Measurements from ENCODE around the gene RPRD1B. TPM values are rescaled to one million over a fixed set of nuclear protein-coding genes. Genes with fewer than 3 reads are reported as not detected.

Gene RPRD1B
- polyA plus RNA-seq, 3 donors = 3.6 to 12.3 (median 4.7) TPM

DNA sequence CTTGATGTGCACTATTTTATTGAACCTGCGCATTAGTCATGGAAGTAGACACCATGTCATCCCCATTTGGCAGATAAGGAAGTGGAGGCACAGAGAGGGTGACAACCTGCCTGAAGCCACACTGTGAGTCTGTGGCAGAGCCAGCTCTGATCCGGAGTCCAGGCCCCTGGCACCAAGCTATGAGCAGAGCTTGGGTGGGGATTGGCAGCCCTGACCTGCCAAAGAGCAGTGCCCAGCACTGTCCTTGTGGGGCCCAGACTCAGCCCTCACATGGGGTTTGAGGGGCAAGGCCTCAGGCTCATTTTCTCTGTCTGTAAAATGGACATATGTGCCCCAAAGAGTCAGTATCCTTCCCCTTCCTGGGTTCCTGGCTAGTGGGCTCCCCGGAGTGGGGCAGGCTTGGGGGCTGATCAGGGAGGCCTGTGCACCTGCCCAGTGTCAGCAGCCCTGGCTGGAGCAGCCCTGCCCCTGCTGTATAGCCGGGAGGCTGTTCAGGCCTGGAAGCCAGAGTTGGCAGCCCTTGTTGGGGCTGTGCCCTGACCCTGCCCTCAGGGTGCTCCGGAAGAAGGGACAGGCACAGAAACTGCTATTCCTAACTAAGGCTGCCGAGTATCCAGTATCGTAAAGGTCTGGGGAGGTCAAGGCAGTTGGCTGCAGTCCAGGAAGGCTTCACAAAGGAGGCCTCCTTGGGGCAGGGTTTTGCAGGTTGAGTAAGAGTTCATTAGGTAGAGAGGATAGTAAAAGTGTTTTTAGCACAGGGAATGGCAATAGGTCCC, 92.8 kb downstream of the RPRD1B start:
- Mint-ChIP-seq H3K27ac (no peak overlapping the region), H3K27me3 (ENCODE audit: low read depth in 3 of 3) (peaks cover 0 to 4% (median 1%) of the 10 kb centered on the region in 3 donors), H3K4me3 (no peak overlapping the region), H3K9me3 (no peaks in the 10 kb centered on the region), H3K4me1 (no peaks in the 10 kb centered on the region), H3K36me3 (no peaks in the 10 kb centered on the region)
- H3K9ac ChIP-seq (ENCODE audit: insufficient read depth, low read length, poor library complexity, severe bottlenecking) = no peak overlapping the region
- H3K4me2 ChIP-seq (replicated peaks; ENCODE audit: extremely low read depth, low read length, poor library complexity, severe bottlenecking) = no peak overlapping the region
- H3K27me3 ChIP-seq (ENCODE audit: control insufficient read depth in 2 of 2, insufficient read depth in 2 of 2, low read length in 2 of 2) = no peaks in the 10 kb centered on the region
- 98% methylated on average over 4 of the region's 7 CpGs for WGBS (ENCODE audit: insufficient coverage)
- no peaks in the 10 kb centered on the region for H3K4me1 ChIP-seq (ENCODE audit: control insufficient read depth in 1 of 2, insufficient read depth in 2 of 2, low read length in 2 of 2)
- intact Hi-C loops (cut with micrococcal nuclease) = no loop called here
- TF ChIP-seq, protein P1, sequence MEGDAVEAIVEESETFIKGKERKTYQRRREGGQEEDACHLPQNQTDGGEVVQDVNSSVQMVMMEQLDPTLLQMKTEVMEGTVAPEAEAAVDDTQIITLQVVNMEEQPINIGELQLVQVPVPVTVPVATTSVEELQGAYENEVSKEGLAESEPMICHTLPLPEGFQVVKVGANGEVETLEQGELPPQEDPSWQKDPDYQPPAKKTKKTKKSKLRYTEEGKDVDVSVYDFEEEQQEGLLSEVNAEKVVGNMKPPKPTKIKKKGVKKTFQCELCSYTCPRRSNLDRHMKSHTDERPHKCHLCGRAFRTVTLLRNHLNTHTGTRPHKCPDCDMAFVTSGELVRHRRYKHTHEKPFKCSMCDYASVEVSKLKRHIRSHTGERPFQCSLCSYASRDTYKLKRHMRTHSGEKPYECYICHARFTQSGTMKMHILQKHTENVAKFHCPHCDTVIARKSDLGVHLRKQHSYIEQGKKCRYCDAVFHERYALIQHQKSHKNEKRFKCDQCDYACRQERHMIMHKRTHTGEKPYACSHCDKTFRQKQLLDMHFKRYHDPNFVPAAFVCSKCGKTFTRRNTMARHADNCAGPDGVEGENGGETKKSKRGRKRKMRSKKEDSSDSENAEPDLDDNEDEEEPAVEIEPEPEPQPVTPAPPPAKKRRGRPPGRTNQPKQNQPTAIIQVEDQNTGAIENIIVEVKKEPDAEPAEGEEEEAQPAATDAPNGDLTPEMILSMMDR (IDR thresholded peaks at IDR 0.05) = no peak
- H3K27ac ChIP-seq (ENCODE audit: low read depth in 1 of 2, low read length in 2 of 2) = no peak overlapping the region
- no peaks in the 10 kb centered on the region for H4K20me1 ChIP-seq (ENCODE audit: insufficient read depth, low read length)
- no peak overlapping the region for H3K4me3 ChIP-seq (replicated peaks in 1 of 3; ENCODE audit: low read depth in 2 of 3, low read length in 3 of 3)
- no peaks in the 10 kb centered on the region for H3K36me3 ChIP-seq (replicated peaks in 1 of 2; ENCODE audit: control insufficient read depth in 1 of 2, insufficient read depth in 2 of 2, low read length in 2 of 2)
- no peaks in the 10 kb centered on the region for H3K9me3 ChIP-seq (replicated peaks in 1 of 2; ENCODE audit: control insufficient read depth in 1 of 2, insufficient read depth in 1 of 2, low read length in 2 of 2)
- H3K79me2 ChIP-seq (ENCODE audit: insufficient read depth, low read length) = no peaks in the 10 kb centered on the region
- H2AFZ ChIP-seq (ENCODE audit: insufficient read depth, low read depth, low read length, poor library complexity, severe bottlenecking) = no peak overlapping the region
- no peak for DNase-seq

DNA sequence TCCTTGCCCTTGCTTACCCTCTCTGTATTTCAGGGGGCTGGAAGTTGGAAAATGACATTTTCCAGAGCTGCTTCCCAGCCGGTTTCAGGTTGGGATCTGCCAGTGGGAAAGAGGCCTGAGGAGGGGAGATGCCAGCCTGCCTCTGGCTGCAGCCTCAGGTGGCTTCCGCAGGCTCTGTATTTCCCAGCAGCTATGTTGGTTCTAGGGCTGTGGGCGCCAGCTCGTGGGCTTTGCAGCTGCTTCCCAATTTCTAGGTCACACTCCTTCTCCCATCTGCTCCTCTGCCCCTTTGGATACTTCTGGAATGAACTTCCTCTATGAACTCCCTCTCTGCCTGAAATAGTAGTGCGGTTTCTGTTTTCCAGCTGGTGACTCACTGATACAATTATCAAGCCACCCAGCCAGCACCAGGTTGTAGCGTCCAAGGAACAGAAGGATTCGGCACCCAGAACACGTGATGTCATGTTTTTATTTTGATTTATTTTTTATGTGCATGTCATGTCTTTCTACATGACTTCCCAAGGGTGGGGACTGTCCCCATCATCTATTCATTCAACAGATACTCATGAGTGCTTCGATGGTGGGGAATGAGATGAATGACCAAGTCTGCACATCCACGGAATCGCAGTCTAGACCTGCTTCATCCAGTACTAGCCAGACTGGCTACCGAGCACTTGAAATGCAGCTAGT, 93.5 kb downstream of the RPRD1B start:
- no peak overlapping the region for H3K27ac Mint-ChIP-seq
- H3K27me3 Mint-ChIP-seq (ENCODE audit: low read depth in 3 of 3) = peaks cover 0 to 5% (median 4%) of the 10 kb centered on the region in 3 donors
- no peak overlapping the region for H2AFZ ChIP-seq (ENCODE audit: insufficient read depth, low read depth, low read length, poor library complexity, severe bottlenecking)
- no peaks in the 10 kb centered on the region for H3K9me3 Mint-ChIP-seq
- H3K36me3 ChIP-seq (replicated peaks in 1 of 2; ENCODE audit: control insufficient read depth in 1 of 2, insufficient read depth in 2 of 2, low read length in 2 of 2) = no peaks in the 10 kb centered on the region
- no peaks in the 10 kb centered on the region for H3K79me2 ChIP-seq (ENCODE audit: insufficient read depth, low read length)
- no peaks in the 10 kb centered on the region for H4K20me1 ChIP-seq (ENCODE audit: insufficient read depth, low read length)
- H3K27ac ChIP-seq (ENCODE audit: low read depth in 1 of 2, low read length in 2 of 2) = no peak overlapping the region
- 92% methylated on average over 5 of the region's 12 CpGs for WGBS (ENCODE audit: insufficient coverage)
- H3K36me3 Mint-ChIP-seq = no peaks in the 10 kb centered on the region
- H3K4me1 ChIP-seq (ENCODE audit: control insufficient read depth in 1 of 2, insufficient read depth in 2 of 2, low read length in 2 of 2) = no peaks in the 10 kb centered on the region
- DNase-seq = no peak
- H3K9ac ChIP-seq (ENCODE audit: insufficient read depth, low read length, poor library complexity, severe bottlenecking) = no peak overlapping the region
- intact Hi-C loops (cut with micrococcal nuclease) = no loop called here
- TF ChIP-seq, protein P1 (IDR thresholded peaks at IDR 0.05) = no peak
- H3K27me3 ChIP-seq (ENCODE audit: control insufficient read depth in 2 of 2, insufficient read depth in 2 of 2, low read length in 2 of 2) = no peaks in the 10 kb centered on the region
- H3K4me1 Mint-ChIP-seq = no peaks in the 10 kb centered on the region
- no peak overlapping the region for H3K4me3 ChIP-seq (replicated peaks in 1 of 3; ENCODE audit: low read depth in 2 of 3, low read length in 3 of 3)
- no peak overlapping the region for H3K4me3 Mint-ChIP-seq
- no peak overlapping the region for H3K4me2 ChIP-seq (replicated peaks; ENCODE audit: extremely low read depth, low read length, poor library complexity, severe bottlenecking)
- no peaks in the 10 kb centered on the region for H3K9me3 ChIP-seq (replicated peaks in 1 of 2; ENCODE audit: control insufficient read depth in 1 of 2, insufficient read depth in 1 of 2, low read length in 2 of 2)
